ENCODE measurements around the gene ZPBP2. TPM values are rescaled to one million over a fixed set of nuclear protein-coding genes. Genes with fewer than 3 reads are reported as not detected.

Gene ZPBP2
- total RNA-seq, 4 donors from 2014 or later: not detected

- no peak for TF ChIP-seq CTCF (IDR thresholded peaks at IDR 0.05; ENCODE audit: low read depth)
Measured at GRCh38 chr17:39863244-39863917, 4.6 kb upstream of the ZPBP2 start.

- TF ChIP-seq CTCF (IDR thresholded peaks at IDR 0.05; ENCODE audit: low read depth): no peak
Measured at GRCh38 chr17:39863918-39864746, 3.9 kb upstream of the ZPBP2 start, which contains the start of gene IKZF3. Gene IKZF3 (minus strand): TSS chr17:39864312. CDS start chr17:39864126, 186 bp downstream.

- no peak for TF ChIP-seq CTCF (IDR thresholded peaks at IDR 0.05; ENCODE audit: low read depth)
Measured at GRCh38 chr17:39866013-39866730, 1.8 kb upstream of the ZPBP2 start.

GRCh38 chr17:39867084-39867879, 720 bp upstream of the ZPBP2 start:
- no peak for TF ChIP-seq CTCF (IDR thresholded peaks at IDR 0.05; ENCODE audit: low read depth)

GRCh38 chr17:39868554-39868942, 546 bp downstream of the ZPBP2 start:
- no peak for TF ChIP-seq CTCF (IDR thresholded peaks at IDR 0.05; ENCODE audit: low read depth)

GRCh38 chr17:39870776-39871175, 2.8 kb downstream of the ZPBP2 start:
- no peak for TF ChIP-seq CTCF (IDR thresholded peaks at IDR 0.05; ENCODE audit: low read depth)

Data from subcutaneous adipose tissue (tissue), 4 donors.